Measurements from ENCODE around the gene CAMTA1. TPM values are rescaled to one million over a fixed set of nuclear protein-coding genes. Genes with fewer than 3 reads are reported as not detected.

Gene CAMTA1
- total RNA-seq, 1 donor from 2014 or later = 51.8 TPM

- DNase-seq (ENCODE audit: low spot score) = peak; percentile 35
These were observed 234.3 kb downstream of the CAMTA1 start for GRCh38 chr1:7019510-7019909.

GRCh38 chr1:7022058-7022457, 236.8 kb downstream of the CAMTA1 start:
- no peak for DNase-seq (ENCODE audit: low spot score)

GRCh38 chr1:7025013-7025412, 239.8 kb downstream of the CAMTA1 start:
- no peak for DNase-seq (ENCODE audit: low spot score)

GRCh38 chr1:7026169-7026568, 240.9 kb downstream of the CAMTA1 start:
- no peak for DNase-seq (ENCODE audit: low spot score)

GRCh38 chr1:7032992-7033391, 247.7 kb downstream of the CAMTA1 start:
- DNase-seq (ENCODE audit: low spot score) = no peak

GRCh38 chr1:7036386-7036785, 251.1 kb downstream of the CAMTA1 start:
- no peak for DNase-seq (ENCODE audit: low spot score)

- no peak for DNase-seq (ENCODE audit: low spot score)
These were observed 254.5 kb downstream of the CAMTA1 start for GRCh38 chr1:7039590-7040220.

GRCh38 chr1:7040969-7041695, 255.9 kb downstream of the CAMTA1 start:
- DNase-seq (ENCODE audit: low spot score) = no peak

- no peak for DNase-seq (ENCODE audit: low spot score)
These were observed 257.3 kb downstream of the CAMTA1 start for GRCh38 chr1:7042322-7043190.

- DNase-seq (ENCODE audit: low spot score) = no peak
These were observed 257.9 kb downstream of the CAMTA1 start for GRCh38 chr1:7043191-7043549.

GRCh38 chr1:7043719-7044535, 258.7 kb downstream of the CAMTA1 start:
- DNase-seq (ENCODE audit: low spot score) = no peak

- no peak for DNase-seq (ENCODE audit: low spot score)
These were observed 260.6 kb downstream of the CAMTA1 start for GRCh38 chr1:7045897-7046296.

GRCh38 chr1:7046314-7046713, 261.1 kb downstream of the CAMTA1 start:
- no peak for DNase-seq (ENCODE audit: low spot score)

GRCh38 chr1:7046891-7047290, 261.6 kb downstream of the CAMTA1 start:
- no peak for DNase-seq (ENCODE audit: low spot score)

- no peak for DNase-seq (ENCODE audit: low spot score)
These were observed 262.6 kb downstream of the CAMTA1 start for GRCh38 chr1:7047866-7048265.

GRCh38 chr1:7048395-7048794, 263.1 kb downstream of the CAMTA1 start:
- DNase-seq (ENCODE audit: low spot score) = no peak

GRCh38 chr1:7049913-7050625, 264.8 kb downstream of the CAMTA1 start:
- DNase-seq (ENCODE audit: low spot score) = no peak

GRCh38 chr1:7050751-7051665, 265.8 kb downstream of the CAMTA1 start:
- no peak for DNase-seq (ENCODE audit: low spot score)

GRCh38 chr1:7052701-7053100, 267.4 kb downstream of the CAMTA1 start:
- DNase-seq (ENCODE audit: low spot score) = no peak

- DNase-seq (ENCODE audit: low spot score) = no peak
These were observed 275.5 kb downstream of the CAMTA1 start for GRCh38 chr1:7060745-7061144.

Data from mesenteric fat pad (tissue), 1 donor.